H1 (cell line): ENCODE results near the gene MYO3A. TPM values are rescaled to one million over a fixed set of nuclear protein-coding genes. Genes with fewer than 3 reads are reported as not detected.

Experiments
- CTCF ChIA-PET: fragments of 300-600 bp; sonication (Branson Sonifier 250); formaldehyde crosslinking; loops from one replicate; lab custom pipeline; 2021; ENCODE audit not compliant: partially characterized antibody; lab: Charles Lee
- POLR2A ChIA-PET: fragments of 300-600 bp; sonication (Branson Sonifier 250); formaldehyde crosslinking; loops from one replicate; lab custom pipeline; 2021; ENCODE audit warnings: inconsistent platforms; ENCODE audit not compliant: partially characterized antibody; lab: Charles Lee
- DNase-seq, 2 experiments: peaks; one replicate each; pipeline versions ENCODE4 v3.0.0 to v3.0.0-alpha.2; 2010 to 2022; ENCODE audit warnings: low spot score in 2 of 2, low read depth in 1 of 2, mixed read lengths in 1 of 2
- FAIRE-seq: peaks from 2 replicates; lab custom pipeline; 2011; peaks lifted over from hg19 to GRCh38; lab: Jason Lieb, UNC
- H2AFZ ChIP-seq: 2 replicates; pipeline ENCODE4 v1.8.1; 2012; ENCODE audit warnings: low read length, inconsistent platforms
- H2AK5ac ChIP-seq: 2 replicates; pipeline ENCODE4 v1.6.1; 2013; ENCODE audit warnings: low read depth, low read length
- H2BK120ac ChIP-seq: replicated peaks from 2 replicates; pipeline ENCODE3; 2013; ENCODE audit warnings: low read depth, low read length, inconsistent platforms
- H2BK12ac ChIP-seq: 2 replicates; pipeline ENCODE4 v1.6.1; 2013; ENCODE audit warnings: low read depth, low read length
- H2BK15ac ChIP-seq: 2 replicates; pipeline ENCODE4 v1.6.1; 2013; ENCODE audit warnings: low read length
- H2BK20ac ChIP-seq: 2 replicates; pipeline ENCODE4 v1.6.1; 2013; ENCODE audit warnings: low read length
- H2BK5ac ChIP-seq: 2 replicates; pipeline ENCODE4 v1.6.1; 2013; ENCODE audit warnings: low read depth, low read length
- H3K14ac ChIP-seq: 2 replicates; pipeline ENCODE4 v1.6.1; 2013; ENCODE audit warnings: inconsistent platforms; ENCODE audit not compliant: insufficient read length
- H3K18ac ChIP-seq: 2 replicates; pipeline ENCODE4 v1.6.1; 2013; ENCODE audit warnings: low read length; ENCODE audit errors: extremely low read depth
- H3K23ac ChIP-seq: 2 replicates; pipeline ENCODE4 v1.6.1; 2013; ENCODE audit warnings: inconsistent platforms; ENCODE audit not compliant: insufficient read length
- H3K23me2 ChIP-seq: 2 replicates; pipeline ENCODE4 v1.6.1; 2013; ENCODE audit warnings: low read depth, low read length
- H3K27ac ChIP-seq: 2 replicates; pipeline ENCODE4 v1.6.1; 2011; ENCODE audit warnings: low read depth, low read length, inconsistent platforms
- H3K27me3 ChIP-seq, 4 experiments: replicated peaks in 1 of 4; 1 replicate in 1 of 4; 2 replicates in 3 of 4; pipeline versions ENCODE4 v1.6.1 to v1.8.1; 2011 to 2013; ENCODE audit warnings: low read length in 3 of 4, mild to moderate bottlenecking in 3 of 4, inconsistent platforms in 2 of 4, mixed read lengths in 2 of 4, moderate library complexity in 1 of 4; ENCODE audit not compliant: control insufficient read depth in 3 of 4, insufficient read depth in 3 of 4; ENCODE audit errors: extremely low read depth in 1 of 4
- H3K36me3 ChIP-seq, 4 experiments: 2 replicates each; pipeline versions ENCODE4 v1.6.1 to v1.8.1; 2011 to 2013; ENCODE audit warnings: mild to moderate bottlenecking in 4 of 4, low read length in 3 of 4, moderate library complexity in 2 of 4, control low read depth in 1 of 4, inconsistent platforms in 1 of 4; ENCODE audit not compliant: insufficient read depth in 4 of 4, control insufficient read depth in 2 of 4
- H3K4ac ChIP-seq: replicated peaks from 2 replicates; pipeline ENCODE3; 2013; ENCODE audit warnings: low read length, low read depth, mixed read lengths, inconsistent platforms; ENCODE audit not compliant: insufficient read length
- H3K4me1 ChIP-seq, 4 experiments: replicated peaks in 1 of 4; 1 replicate in 1 of 4; 2 replicates in 3 of 4; pipeline versions ENCODE4 v1.6.1 to v1.8.1; 2011 to 2013; ENCODE audit warnings: low read length in 3 of 4, inconsistent platforms in 2 of 4, mixed read lengths in 1 of 4; ENCODE audit not compliant: insufficient read depth in 4 of 4, control insufficient read depth in 3 of 4
- H3K4me2 ChIP-seq, 2 experiments: 2 replicates each; pipeline versions ENCODE4 v1.6.1 to v1.8.1; 2011 to 2013; ENCODE audit warnings: low read depth in 2 of 2, low read length in 2 of 2, control low read depth in 1 of 2, inconsistent platforms in 1 of 2, mild to moderate bottlenecking in 1 of 2; ENCODE audit not compliant: insufficient read depth in 1 of 2
- H3K4me3 ChIP-seq, 4 experiments: fragments of 200-600, 300-600 bp in 1 of 4; sonication (generic), shearing (Covaris generic), sonication (Bioruptor Twin) in 1 of 4; 2 replicates each; pipeline versions ENCODE4 v1.5.1 to v1.8.1; 2011 to 2016; ENCODE audit warnings: low read length in 4 of 4, low read depth in 3 of 4, control low read depth in 2 of 4, inconsistent platforms in 2 of 4, mild to moderate bottlenecking in 2 of 4, mixed read lengths in 1 of 4, moderate library complexity in 1 of 4; ENCODE audit not compliant: insufficient read depth in 2 of 4; ENCODE audit errors: extremely low read depth in 1 of 4
- H3K56ac ChIP-seq: replicated peaks from 2 replicates; pipeline ENCODE3; 2013; ENCODE audit warnings: low read depth, mild to moderate bottlenecking, mixed read lengths, low read length, inconsistent platforms; ENCODE audit not compliant: insufficient read length
- H3K79me1 ChIP-seq: 2 replicates; pipeline ENCODE4 v1.6.1; 2013; ENCODE audit warnings: low read depth, low read length, control low read depth
- H3K79me2 ChIP-seq, 2 experiments: 2 replicates each; pipeline versions ENCODE4 v1.6.1 to v1.8.1; 2012 to 2013; ENCODE audit warnings: low read length in 2 of 2, mild to moderate bottlenecking in 2 of 2, inconsistent platforms in 1 of 2; ENCODE audit not compliant: insufficient read depth in 2 of 2, control insufficient read depth in 1 of 2
- H3K9ac ChIP-seq, 4 experiments: replicated peaks in 1 of 4; 1 replicate in 1 of 4; 2 replicates in 3 of 4; pipeline versions ENCODE4 v1.6.1 to v1.8.1; 2011 to 2013; ENCODE audit warnings: low read depth in 3 of 4, low read length in 3 of 4, control low read depth in 2 of 4, mild to moderate bottlenecking in 2 of 4, moderate library complexity in 2 of 4, inconsistent platforms in 1 of 4; ENCODE audit errors: extremely low read depth in 1 of 4
- H3K9me3 ChIP-seq, 2 experiments: 2 replicates each; pipeline versions ENCODE4 v1.6.1 to v1.8.1; 2012 to 2013; ENCODE audit warnings: mild to moderate bottlenecking in 2 of 2, moderate library complexity in 2 of 2, control low read depth in 1 of 2, inconsistent platforms in 1 of 2, low read depth in 1 of 2, low read length in 1 of 2, mixed read lengths in 1 of 2; ENCODE audit not compliant: insufficient read depth in 2 of 2
- H4K20me1 ChIP-seq, 2 experiments: replicated peaks in 1 of 2; 2 replicates each; pipeline versions ENCODE3 to v1.8.1; 2011 to 2013; ENCODE audit warnings: inconsistent platforms in 2 of 2, low read length in 2 of 2, mild to moderate bottlenecking in 1 of 2; ENCODE audit not compliant: insufficient read depth in 2 of 2, control insufficient read depth in 1 of 2
- H4K5ac ChIP-seq: 2 replicates; pipeline ENCODE4 v1.6.1; 2013; ENCODE audit warnings: low read length, low read depth, mixed read lengths, inconsistent platforms; ENCODE audit not compliant: insufficient read length
- H4K8ac ChIP-seq: 2 replicates; pipeline ENCODE4 v1.8.0; 2013; ENCODE audit warnings: mild to moderate bottlenecking, moderate library complexity, low read length, inconsistent platforms; ENCODE audit not compliant: insufficient read depth; ENCODE audit errors: extremely low read depth
- H4K91ac ChIP-seq: replicated peaks from 2 replicates; pipeline ENCODE3; 2013; ENCODE audit warnings: low read length, mixed read lengths, inconsistent platforms; ENCODE audit not compliant: insufficient read length
- WGBS, 2 experiments: shearing (Covaris generic) in 1 of 2; methylation state at CpG; one replicate each; pipeline versions ENCODE4 v1.1.6 to v1.1.7; 2013 to 2015; ENCODE audit warnings: low lambda C conversion rate in 2 of 2, mixed read lengths in 2 of 2, inconsistent platforms in 1 of 2, low coverage in 1 of 2, missing lambda C conversion rate in 1 of 2; ENCODE audit not compliant: insufficient replicate concordance in 2 of 2, insufficient coverage in 1 of 2, insufficient read length in 1 of 2; ENCODE audit errors: extremely low coverage in 1 of 2, missing lambda C conversion rate in 1 of 2; 5-methylcytosine and 5-hydroxymethylcytosine counted together
- polyA plus RNA-seq, 7 experiments: library from polyadenylated mRNA; depleted of rRNA in 3 of 7; stranded (reverse) in 5 of 7; unstranded in 2 of 7; fragments of >200 nt in 5 of 7; fragments of 200-250 nt in 2 of 7; gene quantifications; 1 replicate in 5 of 7; 2 replicates in 1 of 7; 4 replicates in 1 of 7; pipeline versions ENCODE4 v1.2.1 to v1.2.3, GENCODE V29; 2011 to 2013; ENCODE audit warnings: missing spikeins in 2 of 7, mixed read lengths in 2 of 7
- total RNA-seq: library from RNA; stranded (reverse); fragmentation: NEBNext Ultra II Directional; extraction: Animal tissue kit (Norgen Biotek cat#: 25700); gene quantifications from 2 replicates; pipeline ENCODE4 v1.2.1, GENCODE V29; 2021

The MYO3A gene
- total and polyA plus RNA-seq, 2 of the 8 experiments (the other 6 are each of a cell fraction or from before 2014, with no cell fraction given): 3.9 to 5.3 TPM

DNA sequence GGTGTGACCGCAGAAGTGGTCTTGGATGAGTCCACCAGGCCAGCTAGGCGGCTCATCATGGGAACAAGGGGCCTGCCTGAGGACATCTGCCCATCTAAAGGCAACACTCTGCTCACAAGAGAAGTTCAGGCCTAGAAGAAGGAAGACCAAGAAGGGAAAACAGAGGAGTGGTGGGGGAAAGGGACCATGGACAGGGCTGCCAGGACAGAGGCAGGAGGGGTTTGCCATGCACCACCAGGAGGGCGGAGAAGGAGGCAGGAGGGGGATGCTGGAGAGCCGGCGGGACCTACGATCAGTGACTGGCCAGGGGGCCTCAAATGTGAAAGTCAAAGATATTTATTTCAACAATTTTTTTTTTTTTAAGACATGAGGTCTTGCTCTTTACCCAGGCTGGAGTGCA, 315.7 kb downstream of the MYO3A start:
- Histone ChIP-seq H4K8ac (no peak overlapping the region), H3K4ac (no peak overlapping the region), H3K4me2 (no peak overlapping the region)

More for the DNA sequence above, 315.7 kb downstream of the MYO3A start:
- no peak overlapping the region for H2AK5ac ChIP-seq
- H3K23ac ChIP-seq: no peak overlapping the region
- no peak overlapping the region for H3K27ac ChIP-seq
- H3K18ac ChIP-seq: no peak overlapping the region
- H2AFZ ChIP-seq: no peak overlapping the region
- no peak overlapping the region for H4K5ac ChIP-seq
- DNase-seq (no peak), FAIRE-seq (no peak)
- H2BK20ac ChIP-seq: no peak overlapping the region
- no peak overlapping the region for H4K91ac ChIP-seq
- no peak overlapping the region for H3K9ac ChIP-seq
- H3K14ac ChIP-seq: no peak overlapping the region
- no peaks in the 10 kb centered on the region for H3K36me3 ChIP-seq
- H2BK15ac ChIP-seq: no peak overlapping the region
- no peaks in the 10 kb centered on the region for H3K9me3 ChIP-seq
- no peaks in the 10 kb centered on the region for H3K23me2 ChIP-seq
- H3K4me1 ChIP-seq: no peaks in the 10 kb centered on the region; a peak in 1 of 7 replicates
- no peaks in the 10 kb centered on the region for H3K79me1 ChIP-seq
- 86% methylated on average over 6 of the region's 6 CpGs; no CpG with 5 or more reads in 1 of the 2 experiments for WGBS, 2 experiments
- no peak overlapping the region for H2BK12ac ChIP-seq
- H3K4me3 ChIP-seq: no peak overlapping the region
- no peak overlapping the region for H3K56ac ChIP-seq
- ChIA-PET POLR2A (no interaction called here), CTCF (interaction anchor here (0.5 to 1.9 kb wide), 4 partner anchors 9 to 487 kb away, joined by 3 to 4 read pairs (median 3); no protein-coding TSS in a partner anchor)
- no peaks in the 10 kb centered on the region for H4K20me1 ChIP-seq
- H3K79me2 ChIP-seq: no peaks in the 10 kb centered on the region
- no peak overlapping the region for H2BK120ac ChIP-seq
- H3K27me3 ChIP-seq: no peaks in the 10 kb centered on the region
- no peak overlapping the region for H2BK5ac ChIP-seq
